Gastrocnemius medialis (tissue), 4 donors: ENCODE results near the gene TTC23. TPM values are rescaled to one million over a fixed set of nuclear protein-coding genes. Genes with fewer than 3 reads are reported as not detected.

ENCODE experiments used
- ATAC-seq, 2 donors: fragments of 150-250 bp; one replicate each; pipeline ENCODE4 v1.9.1; 2016
- DNase-seq, 2 donors: peaks; one replicate each; pipeline ENCODE4 v3.0.0-alpha.2; 2019
- H3K27ac ChIP-seq, 4 donors: fragments of 200-600 bp; sonication (generic); 1 replicate in 1 of 4; 2 replicates in 3 of 4; pipeline ENCODE4 v1.5.1; 2016 to 2018; ENCODE audit warnings: mild to moderate bottlenecking in 2 of 4, moderate library complexity in 1 of 4
- H3K27me3 ChIP-seq, 3 donors: fragments of 200-600 bp; sonication (generic) in 2 of 3; 1 replicate in 1 of 3; 2 replicates in 2 of 3; pipeline versions ENCODE4 v1.5.1 to v1.6.0; 2016 to 2019; ENCODE audit warnings: mild to moderate bottlenecking in 1 of 3, moderate library complexity in 1 of 3
- H3K36me3 ChIP-seq, 2 donors: fragments of 200-600 bp; sonication (generic) in 1 of 2; one replicate each; pipeline ENCODE4 v1.5.1; 2017 to 2018
- H3K4me1 ChIP-seq, 2 donors: fragments of 200-600 bp; sonication (generic) in 1 of 2; one replicate each; pipeline ENCODE4 v1.5.1; 2016 to 2017; ENCODE audit warnings: mild to moderate bottlenecking in 2 of 2
- H3K4me3 ChIP-seq, 4 donors: fragments of 200-600 bp; sonication (generic) in 3 of 4; 1 replicate in 1 of 4; 2 replicates in 3 of 4; pipeline ENCODE4 v1.5.1; 2016 to 2019; ENCODE audit warnings: mild to moderate bottlenecking in 2 of 4
- H3K9me3 ChIP-seq, 3 donors: fragments of 200-600 bp; sonication (generic) in 2 of 3; 1 replicate in 1 of 3; 2 replicates in 2 of 3; pipeline ENCODE4 v1.5.1; 2016 to 2019
- POLR2A ChIP-seq, 2 donors: fragments of 450-650 bp; IDR thresholded peaks; one replicate each; pipeline ENCODE4 v1.6.1; 2017; ENCODE audit warnings: antibody characterized with exemption in 2 of 2, mild to moderate bottlenecking in 2 of 2, moderate library complexity in 2 of 2
- in situ Hi-C, 4 donors: fragments of 200-750 bp; cut with MboI; loops; one replicate each; pipeline versions ENCODE4 v1.15.0 to v1.8.0; 2017; ENCODE audit warnings: low sequenced_read_pairs in 4 of 4
- intact Hi-C: fragments of 100-400 bp; cut with DNase I; formaldehyde crosslinking; loops from one replicate; pipeline ENCODE4 v1.15.1; 2023; ENCODE audit warnings: low total_unique reads
- total RNA-seq, 4 donors: library from RNA; depleted of rRNA; stranded (reverse); fragments of >200 nt; gene quantifications; one replicate each; pipeline versions ENCODE4 v1.1.0 to v1.2.3, GENCODE V29; 2016
- TF ChIP-seq, protein P1 (sequence below), 5 experiments: fragments of 450-650 bp in 3 of 5; fragments of 200-600 bp in 2 of 5; sonication (generic) in 2 of 5; IDR thresholded peaks in 4 of 5; conservative IDR thresholded peaks in 1 of 5; 1 replicate in 4 of 5; 2 replicates in 1 of 5; pipeline ENCODE4 v1.5.1; 2016 to 2019; ENCODE audit warnings: antibody characterized with exemption in 5 of 5, mild to moderate bottlenecking in 3 of 5, moderate library complexity in 3 of 5

The TTC23 gene
- total RNA-seq, 4 donors from 2014 or later = 5.6 to 9.9 (median 7.7) TPM

GRCh38 chr15:99181545-99181971, 67.8 kb downstream of the TTC23 start:
- intact Hi-C loops = loop anchor here (1.0 to 2.0 kb wide), 5 partner anchors 14 to 81 kb away; partner anchors contain the start of genes LRRC28 and SYNM
- no peaks in the 10 kb centered on the region for H3K36me3 ChIP-seq
- peak overlapping the region; percentile 82 to 90 (median 86) for H3K27ac ChIP-seq
- in situ Hi-C loops = no loop called here
- TF ChIP-seq POLR2A (IDR thresholded peaks at IDR 0.05) = peak in 1 of 2 donors; percentile 5
- TF ChIP-seq, protein P1, sequence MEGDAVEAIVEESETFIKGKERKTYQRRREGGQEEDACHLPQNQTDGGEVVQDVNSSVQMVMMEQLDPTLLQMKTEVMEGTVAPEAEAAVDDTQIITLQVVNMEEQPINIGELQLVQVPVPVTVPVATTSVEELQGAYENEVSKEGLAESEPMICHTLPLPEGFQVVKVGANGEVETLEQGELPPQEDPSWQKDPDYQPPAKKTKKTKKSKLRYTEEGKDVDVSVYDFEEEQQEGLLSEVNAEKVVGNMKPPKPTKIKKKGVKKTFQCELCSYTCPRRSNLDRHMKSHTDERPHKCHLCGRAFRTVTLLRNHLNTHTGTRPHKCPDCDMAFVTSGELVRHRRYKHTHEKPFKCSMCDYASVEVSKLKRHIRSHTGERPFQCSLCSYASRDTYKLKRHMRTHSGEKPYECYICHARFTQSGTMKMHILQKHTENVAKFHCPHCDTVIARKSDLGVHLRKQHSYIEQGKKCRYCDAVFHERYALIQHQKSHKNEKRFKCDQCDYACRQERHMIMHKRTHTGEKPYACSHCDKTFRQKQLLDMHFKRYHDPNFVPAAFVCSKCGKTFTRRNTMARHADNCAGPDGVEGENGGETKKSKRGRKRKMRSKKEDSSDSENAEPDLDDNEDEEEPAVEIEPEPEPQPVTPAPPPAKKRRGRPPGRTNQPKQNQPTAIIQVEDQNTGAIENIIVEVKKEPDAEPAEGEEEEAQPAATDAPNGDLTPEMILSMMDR (IDR thresholded peaks at IDR 0.05 in 4 of 5, conservative IDR thresholded peaks at IDR 0.05 in 1 of 5) = no peak
- peak; percentile 86 to 95 for ATAC-seq
- H3K9me3 ChIP-seq = no peaks in the 10 kb centered on the region
- H3K27me3 ChIP-seq = no peaks in the 10 kb centered on the region
- H3K4me3 ChIP-seq = no peak overlapping the region
- H3K4me1 ChIP-seq = peaks cover 46 to 48% of the 10 kb centered on the region in 2 donors
- peak; percentile 71 to 94 for DNase-seq

GRCh38 chr15:99180964-99181306, 68.4 kb downstream of the TTC23 start:
- intact Hi-C loops (loop anchor here (1.0 to 2.0 kb wide), 5 partner anchors 14 to 81 kb away; partner anchors contain the start of genes LRRC28 and SYNM), in situ Hi-C loops (no loop called here)
- ATAC-seq = no peak
- TF ChIP-seq POLR2A (IDR thresholded peaks at IDR 0.05) = no peak
- TF ChIP-seq, protein P1 (IDR thresholded peaks at IDR 0.05 in 4 of 5, conservative IDR thresholded peaks at IDR 0.05 in 1 of 5) = no peak
- Histone ChIP-seq H3K4me1 (peaks cover 52 to 55% of the 10 kb centered on the region in 2 donors), H3K27ac (peak overlapping the region; percentile 82 to 90 (median 86)), H3K36me3 (no peaks in the 10 kb centered on the region), H3K4me3 (no peak overlapping the region), H3K9me3 (no peaks in the 10 kb centered on the region), H3K27me3 (no peaks in the 10 kb centered on the region)
- DNase-seq = no peak

- in situ Hi-C loops = no loop called here
- TF ChIP-seq, protein P1 (IDR thresholded peaks at IDR 0.05 in 4 of 5, conservative IDR thresholded peaks at IDR 0.05 in 1 of 5) = no peak
- no peak for TF ChIP-seq POLR2A (IDR thresholded peaks at IDR 0.05)
- peaks cover 58 to 61% of the 10 kb centered on the region in 2 donors for H3K4me1 ChIP-seq
- ATAC-seq = no peak
- intact Hi-C loops = loop anchor here (2.0 kb wide), 3 partner anchors 32 to 76 kb away; partner anchors contain the start of genes LRRC28 and SYNM
- H3K9me3 ChIP-seq = no peaks in the 10 kb centered on the region
- H3K4me3 ChIP-seq = no peak overlapping the region
- H3K27ac ChIP-seq = peak overlapping the region; percentile 82 to 90 (median 86)
- H3K36me3 ChIP-seq = no peaks in the 10 kb centered on the region
- no peak for DNase-seq
- H3K27me3 ChIP-seq = no peaks in the 10 kb centered on the region
Measured at GRCh38 chr15:99180086-99180963, 69.1 kb downstream of the TTC23 start.

DNA sequence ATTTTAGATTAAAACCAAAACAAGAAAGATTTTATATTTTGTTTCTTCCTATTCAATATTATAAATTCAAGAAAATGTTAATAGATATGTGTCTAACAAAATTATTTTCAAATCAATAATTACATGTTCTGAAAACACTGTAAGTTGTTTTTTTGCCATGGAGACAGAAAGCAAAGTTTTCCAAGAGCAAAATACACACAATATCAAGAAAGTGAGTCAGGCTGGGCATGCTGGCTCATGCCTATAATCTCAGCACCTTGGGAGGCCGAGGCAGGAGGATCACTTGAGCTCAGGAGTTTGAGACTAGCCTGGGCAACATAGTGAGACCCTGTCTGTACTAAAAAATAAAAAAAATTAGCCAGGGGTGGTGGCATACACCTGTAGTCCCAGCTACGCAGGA, 71.7 kb downstream of the TTC23 start:
- in situ Hi-C loops (no loop called here), intact Hi-C loops (no loop called here)
- H3K9me3 ChIP-seq = no peaks in the 10 kb centered on the region
- H3K27ac ChIP-seq = peak overlapping the region in 3 of 4 donors; percentile 86 to 95 (median 91)
- no peak overlapping the region for H3K4me3 ChIP-seq
- TF ChIP-seq POLR2A (IDR thresholded peaks at IDR 0.05) = no peak
- TF ChIP-seq, protein P1 (IDR thresholded peaks at IDR 0.05 in 4 of 5, conservative IDR thresholded peaks at IDR 0.05 in 1 of 5) = no peak
- DNase-seq (no peak), ATAC-seq (no peak)
- H3K36me3 ChIP-seq = no peaks in the 10 kb centered on the region
- no peaks in the 10 kb centered on the region for H3K27me3 ChIP-seq
- H3K4me1 ChIP-seq = peaks cover 77 to 81% of the 10 kb centered on the region in 2 donors
